Breast epithelium (tissue), 3 donors: ENCODE data around the gene KLC1.

Experiments
- CTCF ChIP-seq, 3 donors: fragments of 450-650 bp; IDR thresholded peaks; one replicate each; pipeline ENCODE4 v1.5.1; 2016 to 2017; ENCODE audit warnings: antibody characterized with exemption in 3 of 3, mild to moderate bottlenecking in 3 of 3, moderate library complexity in 3 of 3
- POLR2A ChIP-seq: fragments of 450-650 bp; IDR thresholded peaks from one replicate; pipeline ENCODE4 v1.6.1; 2016; ENCODE audit warnings: antibody characterized with exemption, mild to moderate bottlenecking, moderate library complexity

- no peak for TF ChIP-seq CTCF (IDR thresholded peaks at IDR 0.05)
- no peak for TF ChIP-seq POLR2A
Measured at GRCh38 chr14:103581954-103582703, 46.9 kb upstream of the KLC1 start.
